HL-60/S4 treated with phorbol 12-myristate 13-acetate at 8.2 ng/mL for 4 days and 3 days (cell line): Measurements from ENCODE around the gene PTPRG.
"Not testable (repeated sequence)": the region's sequence is repeated elsewhere in the genome, so short reads cannot be mapped to it uniquely, and the experiment has no call there.

Experiments used
- in situ Hi-C: fragments of 300-500 bp; cut with MboI; formaldehyde crosslinking; loops from 2 replicates; pipeline ENCODE4 v1.15.0; 2022; ENCODE audit warnings: low sequenced_read_pairs

Gene PTPRG

GRCh38 chr3:61681636-61682035 is 120.3 kb downstream of the PTPRG start:
- in situ Hi-C loops: no loop called here

- in situ Hi-C loops: no loop called here
Measured at GRCh38 chr3:61682671-61683548, 121.5 kb downstream of the PTPRG start.

GRCh38 chr3:61683549-61684236 is 122.3 kb downstream of the PTPRG start:
- in situ Hi-C loops: no loop called here

GRCh38 chr3:61684386-61684785 is 123.0 kb downstream of the PTPRG start:
- in situ Hi-C loops: no loop called here

- in situ Hi-C loops: no loop called here
Measured at GRCh38 chr3:61685755-61686154, 124.4 kb downstream of the PTPRG start.

GRCh38 chr3:61686228-61686648 is 124.9 kb downstream of the PTPRG start:
- in situ Hi-C loops: no loop called here

GRCh38 chr3:61687206-61687605 is 125.8 kb downstream of the PTPRG start:
- in situ Hi-C loops: no loop called here

GRCh38 chr3:61687663-61688306 is 126.4 kb downstream of the PTPRG start:
- in situ Hi-C loops: no loop called here

GRCh38 chr3:61688307-61688984 is 127.1 kb downstream of the PTPRG start:
- in situ Hi-C loops: no loop called here

GRCh38 chr3:61690016-61690415 is 128.6 kb downstream of the PTPRG start:
- in situ Hi-C loops: no loop called here

GRCh38 chr3:61691466-61691865 is 130.1 kb downstream of the PTPRG start:
- in situ Hi-C loops: no loop called here

GRCh38 chr3:61697301-61697700 is 135.9 kb downstream of the PTPRG start:
- in situ Hi-C loops: no loop called here

- in situ Hi-C loops: not testable (repeated sequence)
Measured at GRCh38 chr3:61698278-61699072, 137.1 kb downstream of the PTPRG start.

GRCh38 chr3:61699622-61700021 is 138.3 kb downstream of the PTPRG start:
- in situ Hi-C loops: no loop called here

GRCh38 chr3:61701011-61701410 is 139.6 kb downstream of the PTPRG start:
- in situ Hi-C loops: no loop called here

- in situ Hi-C loops: no loop called here
Measured at GRCh38 chr3:61702453-61702852, 141.1 kb downstream of the PTPRG start.

- in situ Hi-C loops: no loop called here
Measured at GRCh38 chr3:61704807-61705206, 143.4 kb downstream of the PTPRG start.

GRCh38 chr3:61707492-61707891 is 146.1 kb downstream of the PTPRG start:
- in situ Hi-C loops: no loop called here

- in situ Hi-C loops: not testable (repeated sequence)
Measured at GRCh38 chr3:61710920-61711319, 149.5 kb downstream of the PTPRG start.

GRCh38 chr3:61714225-61714624 is 152.9 kb downstream of the PTPRG start:
- in situ Hi-C loops: no loop called here
